Subcutaneous abdominal adipose tissue (tissue), 5 donors: ENCODE data around the gene C15orf39.
"Not testable (repeated sequence)": the region's sequence is repeated elsewhere in the genome, so short reads cannot be mapped to it uniquely, and the experiment has no call there.

Experiments used
- H3K27ac ChIP-seq: one replicate; pipeline ENCODE4 v1.7.0; 2013; ENCODE audit warnings: low read depth, mild to moderate bottlenecking, inconsistent platforms, low read length, moderate library complexity
- H3K27me3 ChIP-seq, 5 donors: one replicate each; pipeline ENCODE4 v1.7.0; 2013; ENCODE audit warnings: low read length in 5 of 5, inconsistent platforms in 1 of 5; ENCODE audit not compliant: control insufficient read depth in 5 of 5, insufficient read depth in 4 of 5
- H3K36me3 ChIP-seq, 5 donors: one replicate each; pipeline ENCODE4 v1.7.0; 2013; ENCODE audit warnings: low read length in 5 of 5; ENCODE audit not compliant: control insufficient read depth in 5 of 5, insufficient read depth in 5 of 5
- H3K4me1 ChIP-seq, 5 donors: one replicate each; pipeline ENCODE4 v1.7.0; 2013; ENCODE audit warnings: low read length in 5 of 5, mild to moderate bottlenecking in 3 of 5, moderate library complexity in 1 of 5; ENCODE audit not compliant: control insufficient read depth in 5 of 5, insufficient read depth in 5 of 5
- H3K4me3 ChIP-seq, 5 donors: one replicate each; pipeline ENCODE4 v1.7.0; 2013; ENCODE audit warnings: low read length in 5 of 5, low read depth in 1 of 5
- H3K9ac ChIP-seq, 5 donors: one replicate each; pipeline ENCODE4 v1.7.0; 2013; ENCODE audit warnings: low read length in 5 of 5, mild to moderate bottlenecking in 4 of 5, moderate library complexity in 3 of 5
- H3K9me3 ChIP-seq, 5 donors: one replicate each; pipeline ENCODE4 v1.7.0; 2013; ENCODE audit warnings: low read length in 5 of 5; ENCODE audit not compliant: control insufficient read depth in 5 of 5
- donor health status: healthy.
- donor health status: healthy.
- donor health status: healthy.
- donor health status: healthy.
- donor health status: healthy.

Gene C15orf39

DNA sequence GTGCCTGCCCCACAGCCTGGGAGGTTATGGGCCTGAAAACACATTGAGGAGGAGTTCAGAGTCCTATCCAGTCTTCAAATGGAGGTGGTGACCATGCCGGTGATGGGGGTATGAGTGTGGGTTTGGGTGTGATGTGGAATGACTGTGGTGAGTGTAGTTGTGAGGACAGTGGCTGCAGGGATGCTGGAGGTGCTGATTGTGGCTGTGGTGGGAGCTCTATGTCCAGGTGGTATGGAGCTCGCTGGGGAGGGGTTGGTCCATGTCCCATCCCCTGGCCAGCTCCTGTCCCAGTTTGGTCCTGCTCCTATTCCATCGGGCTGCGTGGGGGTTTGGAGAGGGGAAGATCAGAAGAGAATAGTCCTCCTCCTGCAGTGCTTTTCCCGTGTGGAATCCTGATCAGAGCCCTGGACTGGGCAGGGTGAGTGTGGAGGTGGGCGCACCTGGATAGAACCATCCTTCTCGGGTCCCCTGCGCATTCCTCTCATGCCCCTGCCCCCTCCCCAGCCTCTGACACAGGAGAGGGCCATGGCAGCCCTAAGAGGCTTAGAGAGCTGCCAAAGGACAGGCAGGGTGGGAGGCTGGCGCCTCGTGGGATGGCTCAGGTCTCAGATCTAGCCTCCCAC is 33.5 kb downstream of the C15orf39 start:
- H3K36me3 ChIP-seq, result no peaks in the 10 kb centered on the region
- no peak overlapping the region for H3K4me3 ChIP-seq
- H3K9ac ChIP-seq, result no peak overlapping the region
- H3K4me1 ChIP-seq, result peaks cover 0 to 7% (median 5%) of the 10 kb centered on the region in 5 donors
- no peak overlapping the region for H3K27ac ChIP-seq
- no peaks in the 10 kb centered on the region for H3K9me3 ChIP-seq
- H3K27me3 ChIP-seq, result peaks cover 15 to 42% (median 29%) of the 10 kb centered on the region in 5 donors

DNA sequence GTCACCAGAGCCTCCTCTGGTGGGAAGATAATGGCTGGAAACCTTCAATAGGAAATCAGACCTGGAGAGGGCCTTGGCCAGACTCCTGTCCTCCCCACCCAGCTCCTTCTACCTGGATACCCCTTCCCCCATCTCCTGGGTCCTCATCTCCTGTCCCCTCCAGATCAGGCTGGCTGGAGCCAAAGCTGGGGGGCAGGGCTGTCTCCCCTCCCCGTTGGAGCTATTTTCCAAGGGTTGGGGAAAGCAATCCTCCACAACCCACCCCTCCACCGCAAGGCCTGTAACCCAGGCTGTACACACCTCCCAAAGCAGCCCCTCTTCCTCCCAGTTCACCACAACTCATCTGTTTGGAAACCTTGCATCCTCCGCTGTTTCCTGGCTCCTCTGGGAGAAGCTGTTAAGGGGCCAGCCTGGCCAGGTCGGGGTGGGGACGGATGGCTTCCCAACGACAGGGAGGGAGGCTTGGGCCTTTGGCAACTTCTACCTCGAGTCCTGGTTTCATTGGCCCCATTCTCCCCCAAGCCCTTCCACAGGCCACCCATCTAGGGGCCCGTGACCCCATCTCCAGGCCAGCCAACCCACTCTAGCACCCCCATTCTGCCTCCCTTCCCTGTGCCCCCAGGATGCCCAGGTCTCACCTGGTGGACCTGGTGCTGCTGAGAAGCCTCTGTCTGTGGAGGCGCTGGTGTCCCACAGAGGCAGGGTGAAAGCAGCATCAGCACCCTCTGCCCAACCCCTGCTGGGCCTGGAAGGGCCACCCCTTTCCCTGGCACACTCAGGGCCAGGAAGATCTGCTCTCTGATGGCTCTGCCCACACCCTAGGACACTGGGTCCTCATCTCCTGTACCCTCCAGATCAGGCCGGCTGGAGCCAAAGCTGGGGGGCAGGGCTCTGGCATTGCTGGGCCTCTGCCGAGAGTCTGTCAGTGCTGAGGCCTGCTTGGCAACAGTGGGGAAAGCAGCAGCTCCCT is 34.4 kb downstream of the C15orf39 start:
- Histone ChIP-seq H3K4me3 (no peak overlapping the region), H3K4me1 (no peaks in the 10 kb centered on the region), H3K9me3 (no peaks in the 10 kb centered on the region), H3K9ac (no peak overlapping the region), H3K36me3 (no peaks in the 10 kb centered on the region), H3K27me3 (peaks cover 15 to 42% (median 29%) of the 10 kb centered on the region in 5 donors), H3K27ac (no peak overlapping the region)

DNA sequence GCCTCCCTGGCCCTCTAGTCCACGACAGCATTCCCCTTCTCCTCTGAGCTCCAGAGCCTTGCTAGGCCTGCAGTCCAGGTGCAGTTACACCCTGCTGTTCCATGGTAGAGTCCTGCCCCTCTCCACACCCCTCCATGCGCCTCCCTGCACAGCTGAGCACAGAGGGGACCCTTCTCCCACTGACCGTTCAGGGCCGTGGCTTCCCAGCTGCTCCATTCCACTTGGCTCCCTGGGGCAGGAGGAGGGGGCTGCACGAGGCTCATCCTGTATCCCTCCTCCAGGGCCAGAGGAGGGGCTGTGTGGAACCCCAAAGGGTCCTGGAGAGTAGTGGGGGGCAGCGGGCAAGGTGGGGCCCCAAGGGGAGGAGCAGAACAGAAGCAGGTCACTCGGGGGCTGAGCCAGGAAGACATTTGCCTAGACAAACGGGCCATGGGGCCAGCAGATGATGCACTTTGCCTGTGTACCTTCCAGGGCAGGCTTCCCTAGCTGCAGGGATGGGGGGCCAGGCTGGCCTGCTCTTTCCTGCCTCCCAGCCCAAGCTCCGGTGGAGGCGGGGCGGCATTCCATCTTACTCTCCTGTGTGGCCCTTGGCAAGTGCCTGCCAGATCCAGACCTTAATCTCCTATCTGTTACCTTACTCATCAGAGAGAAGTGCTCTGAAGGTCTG is 35.8 kb downstream of the C15orf39 start:
- Histone ChIP-seq H3K36me3 (no peaks in the 10 kb centered on the region), H3K4me1 (no peaks in the 10 kb centered on the region), H3K9me3 (no peaks in the 10 kb centered on the region), H3K9ac (no peak overlapping the region), H3K4me3 (no peak overlapping the region), H3K27me3 (peaks cover 15 to 34% (median 29%) of the 10 kb centered on the region in 5 donors), H3K27ac (no peak overlapping the region)

DNA sequence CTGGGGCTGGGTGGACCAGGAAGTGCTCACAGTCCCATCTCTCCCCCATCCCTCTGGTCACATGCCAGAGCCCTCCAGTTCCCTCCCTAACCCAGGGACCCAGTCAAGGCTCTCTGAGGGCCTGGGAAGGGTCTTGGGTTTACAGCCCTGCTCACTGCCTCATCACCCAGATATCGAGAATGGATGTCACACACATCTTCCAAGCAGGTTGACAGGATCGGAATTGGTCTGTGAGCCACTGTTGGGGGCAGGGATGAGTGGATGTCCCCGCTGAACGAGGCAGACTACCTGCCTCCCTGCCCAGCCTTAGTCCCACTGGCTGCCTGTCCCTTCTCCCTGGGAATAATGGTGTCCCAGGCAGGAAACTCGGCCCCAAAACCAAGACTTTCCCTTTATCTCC is 36.5 kb downstream of the C15orf39 start:
- no peak overlapping the region for H3K27ac ChIP-seq
- peaks cover 15 to 30% (median 23%) of the 10 kb centered on the region in 5 donors for H3K27me3 ChIP-seq
- H3K9ac ChIP-seq, result no peak overlapping the region
- no peak overlapping the region for H3K4me3 ChIP-seq
- H3K9me3 ChIP-seq, result no peaks in the 10 kb centered on the region
- no peaks in the 10 kb centered on the region for H3K4me1 ChIP-seq
- H3K36me3 ChIP-seq, result no peaks in the 10 kb centered on the region

DNA sequence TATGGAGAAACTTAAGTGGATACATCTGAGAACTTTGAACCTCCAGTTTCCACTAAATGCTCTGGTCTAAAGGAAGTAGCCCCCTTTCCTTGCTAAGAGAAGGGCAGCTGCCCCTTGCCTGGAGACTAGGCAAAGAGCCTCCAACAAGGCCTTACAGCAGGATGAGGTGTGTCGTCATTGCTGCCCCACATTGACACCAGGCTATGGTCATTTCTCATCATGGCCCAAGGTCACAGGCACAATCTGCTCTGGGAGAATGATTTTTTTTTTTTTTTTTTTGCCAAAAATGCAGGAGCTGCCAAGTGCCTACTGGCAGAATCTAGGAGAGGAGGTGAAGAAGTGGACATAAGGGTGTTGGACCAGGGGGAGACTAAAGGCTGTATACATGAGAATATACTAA is 44.1 kb downstream of the C15orf39 start:
- not testable (repeated sequence) for H3K4me3 ChIP-seq, H3K27me3 ChIP-seq, H3K9ac ChIP-seq, H3K27ac ChIP-seq, H3K4me1 ChIP-seq, H3K36me3 ChIP-seq, H3K9me3 ChIP-seq

DNA sequence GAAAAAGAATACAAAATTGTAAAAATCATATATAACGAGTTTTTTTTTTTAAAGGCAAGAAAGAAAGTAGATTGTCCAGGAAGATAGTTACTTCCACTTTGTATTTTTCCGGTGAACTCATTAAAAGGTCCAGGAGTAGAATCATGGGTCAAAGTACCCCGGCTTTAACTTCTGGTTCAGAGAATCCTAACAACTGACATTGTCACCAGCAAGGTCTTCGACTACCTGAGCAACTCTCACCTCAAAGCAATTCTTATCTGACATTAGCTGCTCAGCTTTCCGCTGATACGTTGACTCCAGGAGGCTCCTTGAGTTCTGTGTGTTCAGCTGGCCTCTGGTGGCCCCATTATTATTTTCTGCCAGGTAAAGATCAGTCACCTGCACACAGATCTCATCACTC is 47.3 kb downstream of the C15orf39 start:
- H3K4me3 ChIP-seq, H3K9me3 ChIP-seq, H3K36me3 ChIP-seq, H3K4me1 ChIP-seq, H3K27me3 ChIP-seq, H3K9ac ChIP-seq, H3K27ac ChIP-seq: not testable (repeated sequence)

DNA sequence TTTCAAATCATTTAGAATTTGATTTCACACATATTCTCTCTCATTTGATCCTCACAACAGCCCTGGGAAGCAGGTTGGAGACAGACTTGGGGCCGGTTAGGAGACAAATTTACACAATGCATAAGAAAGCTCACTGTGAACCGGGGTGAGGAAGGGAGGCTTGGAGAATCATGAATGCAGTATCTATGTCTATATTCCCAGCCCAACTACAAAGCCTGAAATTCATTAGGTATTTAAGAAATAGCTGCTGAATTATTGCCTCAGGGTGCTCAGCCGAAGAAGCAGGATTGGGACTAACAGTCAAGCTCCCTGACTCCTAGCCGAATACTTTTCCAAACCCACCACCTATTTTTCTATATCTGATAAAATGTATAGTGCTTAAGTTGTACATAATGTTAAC is 48.0 kb downstream of the C15orf39 start:
- no peak overlapping the region for H3K9ac ChIP-seq
- H3K4me1 ChIP-seq, result no peaks in the 10 kb centered on the region
- peaks cover 3 to 7% (median 7%) of the 10 kb centered on the region in 5 donors for H3K27me3 ChIP-seq
- H3K4me3 ChIP-seq, result no peak overlapping the region
- no peak overlapping the region for H3K27ac ChIP-seq
- H3K9me3 ChIP-seq, result no peaks in the 10 kb centered on the region
- H3K36me3 ChIP-seq, result no peaks in the 10 kb centered on the region

DNA sequence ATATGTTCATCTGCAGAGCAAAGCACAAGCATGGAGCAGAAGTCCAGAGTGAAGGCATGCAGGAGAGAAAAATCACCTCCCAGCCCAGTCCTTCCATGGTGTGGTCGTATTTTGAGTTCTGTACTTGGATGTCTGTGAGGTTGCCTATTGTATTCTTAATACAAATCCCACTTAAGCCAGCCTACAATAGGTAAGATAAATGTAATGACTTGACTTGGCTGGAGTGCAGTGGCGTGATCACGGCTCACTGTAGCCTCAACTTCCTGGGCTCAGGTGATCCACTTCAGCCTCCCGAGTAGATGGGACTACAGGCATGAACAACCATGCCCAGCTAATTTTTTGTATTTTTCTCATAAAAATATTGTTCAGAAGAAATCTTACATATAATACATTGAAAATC is 49.7 kb downstream of the C15orf39 start:
- not testable (repeated sequence) for H3K9ac ChIP-seq, H3K9me3 ChIP-seq, H3K4me3 ChIP-seq, H3K4me1 ChIP-seq, H3K27me3 ChIP-seq, H3K36me3 ChIP-seq, H3K27ac ChIP-seq

DNA sequence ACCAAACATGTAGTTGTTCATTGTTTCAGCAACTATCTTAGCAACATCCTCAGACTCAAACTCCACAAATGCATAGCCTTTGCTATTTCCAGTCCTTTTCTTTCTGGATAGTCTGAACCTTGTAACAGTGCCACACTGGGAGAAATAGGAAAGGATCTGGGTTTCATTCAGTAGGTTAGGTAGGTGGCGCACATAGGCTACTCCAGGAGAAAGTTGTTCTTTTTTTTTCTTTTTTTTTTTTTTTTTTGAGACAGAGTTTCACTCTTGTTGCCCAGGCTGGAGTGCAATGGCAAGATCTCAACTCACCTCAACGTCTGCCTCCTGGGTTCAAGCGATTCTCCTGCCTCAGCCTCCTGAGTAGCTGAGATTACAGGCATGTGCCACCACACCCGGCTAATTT is 50.6 kb downstream of the C15orf39 start:
- H3K9me3 ChIP-seq, H3K4me1 ChIP-seq, H3K27me3 ChIP-seq, H3K27ac ChIP-seq, H3K36me3 ChIP-seq, H3K9ac ChIP-seq, H3K4me3 ChIP-seq: not testable (repeated sequence)

DNA sequence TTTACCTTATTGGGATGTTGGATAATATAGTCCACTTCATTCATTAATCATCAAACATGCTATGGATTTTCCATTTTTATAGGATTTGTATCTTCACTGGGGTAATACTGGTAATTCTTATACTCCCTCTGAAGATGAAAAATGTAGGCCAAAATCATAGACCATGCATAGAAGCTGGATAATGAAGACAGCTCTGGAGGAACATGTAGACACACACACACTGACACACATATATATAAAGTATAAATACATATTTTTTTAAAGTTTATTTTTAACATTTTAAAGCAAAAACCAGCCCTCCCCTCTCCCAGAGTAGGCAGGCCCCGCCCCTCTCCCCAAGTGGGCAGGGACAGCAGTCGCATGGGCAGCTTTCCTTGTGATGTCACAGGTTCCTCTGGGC is 56.4 kb downstream of the C15orf39 start, which contains the start of gene GOLGA6C:
Gene GOLGA6C, plus strand, starts transcription at position 301 of the 400 bp plus-strand sequence. CDS start 265 bp downstream, outside the sequence.
- not testable (repeated sequence) for H3K27me3 ChIP-seq, H3K9ac ChIP-seq, H3K4me1 ChIP-seq

More for the DNA sequence above, 56.4 kb downstream of the C15orf39 start, which contains the start of gene GOLGA6C:
- H3K4me3 ChIP-seq, H3K36me3 ChIP-seq, H3K9me3 ChIP-seq, H3K27ac ChIP-seq: not testable (repeated sequence)
